ENCODE measurements around the gene NECAB2.

Gene NECAB2

GRCh38 chr16:83968306-83968851, 335 bp downstream of the NECAB2 start:
- no peak for DNase-seq

- DNase-seq = no peak
Observed at GRCh38 chr16:83968891-83969649, 1.0 kb downstream of the NECAB2 start.

GRCh38 chr16:83969771-83970429, 1.9 kb downstream of the NECAB2 start:
- no peak for DNase-seq

GRCh38 chr16:83970430-83970815, 2.4 kb downstream of the NECAB2 start:
- no peak for DNase-seq

GRCh38 chr16:83971165-83972130, 3.4 kb downstream of the NECAB2 start:
- DNase-seq = no peak

GRCh38 chr16:83972256-83973008, 4.4 kb downstream of the NECAB2 start:
- no peak for DNase-seq

GRCh38 chr16:83973077-83973476, 5.0 kb downstream of the NECAB2 start:
- no peak for DNase-seq

GRCh38 chr16:83973581-83974385, 5.7 kb downstream of the NECAB2 start:
- DNase-seq = no peak

- DNase-seq = no peak
Observed at GRCh38 chr16:83974475-83974874, 6.4 kb downstream of the NECAB2 start.

GRCh38 chr16:83975590-83976260, 7.7 kb downstream of the NECAB2 start:
- DNase-seq = no peak

- DNase-seq = no peak
Observed at GRCh38 chr16:83977056-83977815, 9.2 kb downstream of the NECAB2 start.

- no peak for DNase-seq
Observed at GRCh38 chr16:83978401-83978904, 10.4 kb downstream of the NECAB2 start.

- no peak for DNase-seq
Observed at GRCh38 chr16:83979441-83979840, 11.4 kb downstream of the NECAB2 start.

GRCh38 chr16:83980794-83981193, 12.8 kb downstream of the NECAB2 start:
- DNase-seq = no peak

- no peak for DNase-seq
Observed at GRCh38 chr16:83981799-83982198, 13.8 kb downstream of the NECAB2 start.

GRCh38 chr16:83983491-83983890, 15.4 kb downstream of the NECAB2 start:
- no peak for DNase-seq

GRCh38 chr16:83989300-83989699, 21.3 kb downstream of the NECAB2 start:
- no peak for DNase-seq

GRCh38 chr16:83990492-83990891, 22.4 kb downstream of the NECAB2 start:
- DNase-seq = no peak

- no peak for DNase-seq
Observed at GRCh38 chr16:83992624-83993023, 24.6 kb downstream of the NECAB2 start.

- no peak for DNase-seq
Observed at GRCh38 chr16:83994087-83994486, 26.0 kb downstream of the NECAB2 start.
